ENCODE data around the gene YBX1. TPM values are rescaled to one million over a fixed set of nuclear protein-coding genes. Genes with fewer than 3 reads are reported as not detected.

YBX1 gene
- total RNA-seq, 1 donor from 2014 or later, result 1,242 TPM

Other genes starting within 250 kb of the YBX1 start
- gene ZMYND12, start 226.4 kb upstream of the YBX1 start, total RNA-seq, result 0.61 and 0.68 TPM in 2 replicates
- gene PPCS, start 225.9 kb upstream of the YBX1 start, total RNA-seq, result 32.6 and 33.9 TPM in 2 replicates
- 6.9 and 7.5 TPM in 2 replicates for gene CCDC30, start 219.1 kb upstream of the YBX1 start, total RNA-seq
- gene PPIH, start 24.0 kb upstream of the YBX1 start, total RNA-seq, result 69.2 and 75.2 TPM in 2 replicates
- gene CLDN19, start 57.8 kb downstream of the YBX1 start, total RNA-seq, result 0.14 and 0.19 TPM in 2 replicates
- gene P3H1, start 84.6 kb downstream of the YBX1 start, total RNA-seq, result 77.2 and 88.6 TPM in 2 replicates
- gene C1orf50, start 84.8 kb downstream of the YBX1 start, total RNA-seq, result 9.7 and 13.6 TPM in 2 replicates
- gene TMEM269, start 102.6 kb downstream of the YBX1 start, total RNA-seq, result 0.70 and 0.91 TPM in 2 replicates
- gene ERMAP, start 134.7 kb downstream of the YBX1 start, total RNA-seq, result 7.1 and 8.8 TPM in 2 replicates
- 46.5 and 47.9 TPM in 2 replicates for gene SVBP, start 135.0 kb downstream of the YBX1 start, total RNA-seq
- 19.1 TPM in 2 replicates for gene ZNF691, start 164.2 kb downstream of the YBX1 start, total RNA-seq